IMR-90 (cell line): ENCODE measurements around the gene FCMR. TPM values are rescaled to one million over a fixed set of nuclear protein-coding genes. Genes with fewer than 3 reads are reported as not detected.

Experiments used
- ATAC-seq: fragments of 200-7000 bp; cut with Tn5 transposase; 2 replicates; pipeline ENCODE4 v1.9.1; 2020; ENCODE audit warnings: low read depth, mild to moderate bottlenecking, moderate library complexity
- BruUV-seq: library from RNA; stranded (reverse); fragments of 400-500 nt; replicated peaks from 2 replicates; lab custom pipeline; 2021; lab: Mats Ljungman, UMichigan
- CTCF ChIA-PET: fragments of 300-600 bp; formaldehyde crosslinking; extraction: SDS; loops from one replicate; lab custom pipeline; 2021; ENCODE audit warnings: antibody characterized with exemption; lab: Yijun Ruan, JAX
- POLR2A ChIA-PET: fragments of 300-600 bp; sonication (Branson Sonifier 250); formaldehyde crosslinking; loops from one replicate; lab custom pipeline; 2022; ENCODE audit warnings: antibody characterized with exemption; ENCODE audit not compliant: unreplicated experiment; lab: Charles Lee
- DNase-seq: peaks from one replicate; pipeline ENCODE4 v3.0.0; 2013
- H2AFZ ChIP-seq: replicated peaks from 2 replicates; pipeline ENCODE3; 2013; ENCODE audit warnings: low read length, mild to moderate bottlenecking; ENCODE audit not compliant: poor library complexity
- H2AK5ac ChIP-seq: 2 replicates; pipeline ENCODE4 v1.6.1; 2013; ENCODE audit warnings: low read depth, low read length, inconsistent platforms
- H2AK9ac ChIP-seq: replicated peaks from 2 replicates; pipeline ENCODE3; 2013; ENCODE audit warnings: mild to moderate bottlenecking, low read depth, low read length, moderate library complexity; ENCODE audit not compliant: poor library complexity
- H2BK120ac ChIP-seq: 2 replicates; pipeline ENCODE4 v1.6.1; 2013; ENCODE audit warnings: low read depth, low read length, inconsistent platforms
- H2BK15ac ChIP-seq: 3 replicates; pipeline ENCODE4 v1.6.1; 2013; ENCODE audit warnings: low read depth, low read length, inconsistent platforms
- H2BK20ac ChIP-seq: 2 replicates; pipeline ENCODE4 v1.6.1; 2013; ENCODE audit warnings: low read depth, mild to moderate bottlenecking, inconsistent platforms, low read length, moderate library complexity
- H2BK5ac ChIP-seq: 2 replicates; pipeline ENCODE4 v1.6.1; 2013; ENCODE audit warnings: mild to moderate bottlenecking, low read depth, low read length, inconsistent platforms; ENCODE audit not compliant: poor library complexity, severe bottlenecking
- H3K14ac ChIP-seq: replicated peaks from 2 replicates; pipeline ENCODE4 v1.6.1; 2013; ENCODE audit warnings: low read depth, low read length, inconsistent platforms
- H3K18ac ChIP-seq: 2 replicates; pipeline ENCODE4 v1.6.1; 2013; ENCODE audit warnings: low read depth, low read length, control low read depth
- H3K23ac ChIP-seq: 2 replicates; pipeline ENCODE4 v1.6.1; 2013; ENCODE audit warnings: low read depth, low read length, inconsistent platforms
- H3K27ac ChIP-seq: 2 replicates; pipeline ENCODE4 v1.5.1; 2013; ENCODE audit warnings: mild to moderate bottlenecking, control low read depth, low read length; ENCODE audit not compliant: insufficient read depth
- H3K27me3 ChIP-seq: 2 replicates; pipeline ENCODE4 v1.6.1; 2013; ENCODE audit warnings: low read length; ENCODE audit not compliant: control insufficient read depth, insufficient read depth
- H3K36me3 ChIP-seq: 2 replicates; pipeline ENCODE4 v1.6.1; 2013; ENCODE audit warnings: low read length, mixed read lengths; ENCODE audit not compliant: control insufficient read depth, insufficient read depth
- H3K4ac ChIP-seq: 2 replicates; pipeline ENCODE4 v1.6.1; 2013; ENCODE audit warnings: low read depth, low read length, inconsistent platforms
- H3K4me1 ChIP-seq: 2 replicates; pipeline ENCODE4 v1.6.1; 2013; ENCODE audit warnings: low read length, mixed read lengths; ENCODE audit not compliant: control insufficient read depth, insufficient read depth
- H3K4me2 ChIP-seq: 2 replicates; pipeline ENCODE4 v1.6.1; 2013; ENCODE audit warnings: low read depth, mild to moderate bottlenecking, control low read depth, low read length, moderate library complexity
- H3K4me3 ChIP-seq: 2 replicates; pipeline ENCODE4 v1.5.1; 2013; ENCODE audit warnings: low read depth, mild to moderate bottlenecking, control low read depth, low read length, moderate library complexity; ENCODE audit not compliant: insufficient read depth
- H3K56ac ChIP-seq: 2 replicates; pipeline ENCODE4 v1.6.1; 2013; ENCODE audit warnings: low read length, inconsistent platforms; ENCODE audit not compliant: insufficient read depth; ENCODE audit errors: extremely low read depth
- H3K79me1 ChIP-seq, 2 experiments: 2 replicates each; pipeline ENCODE4 v1.6.1; 2013; ENCODE audit warnings: low read length in 2 of 2, inconsistent platforms in 1 of 2, low read depth in 1 of 2
- H3K9ac ChIP-seq: 2 replicates; pipeline ENCODE4 v1.6.1; 2013; ENCODE audit warnings: low read depth, low read length, control low read depth
- H3K9me1 ChIP-seq: 2 replicates; pipeline ENCODE4 v1.6.1; 2013; ENCODE audit warnings: low read length, inconsistent platforms; ENCODE audit not compliant: insufficient read depth
- H3K9me3 ChIP-seq: 2 replicates; pipeline ENCODE4 v1.6.1; 2013; ENCODE audit warnings: low read length; ENCODE audit not compliant: control insufficient read depth, insufficient read depth
- H4K20me1 ChIP-seq: 2 replicates; pipeline ENCODE4 v1.6.1; 2013; ENCODE audit warnings: low read length, inconsistent platforms; ENCODE audit not compliant: insufficient read depth
- H4K5ac ChIP-seq: 2 replicates; pipeline ENCODE4 v1.6.1; 2013; ENCODE audit warnings: mild to moderate bottlenecking, low read depth, low read length, control low read depth
- H4K8ac ChIP-seq, 2 experiments: 2 replicates each; pipeline ENCODE4 v1.6.1; 2013; ENCODE audit warnings: low read depth in 2 of 2, low read length in 2 of 2, control low read depth in 1 of 2, inconsistent platforms in 1 of 2
- H4K91ac ChIP-seq: 2 replicates; pipeline ENCODE4 v1.6.1; 2013; ENCODE audit warnings: low read depth, low read length, inconsistent platforms; ENCODE audit not compliant: insufficient read depth
- BHLHE40 ChIP-seq: fragments of 150-350 bp; IDR thresholded peaks from 2 replicates; pipeline ENCODE4 v1.6.1; 2016; ENCODE audit warnings: mild to moderate bottlenecking, low read depth, low read length
- CEBPB ChIP-seq: IDR thresholded peaks from 2 replicates; pipeline ENCODE4 v1.6.1; 2012; ENCODE audit warnings: low read depth, low read length, improper control_type of control experiment
- CHD1 ChIP-seq: IDR thresholded peaks from 2 replicates; pipeline ENCODE4 v1.6.1; 2012; ENCODE audit warnings: low read depth, low read length, improper control_type of control experiment
- FOS ChIP-seq: fragments of 150-350 bp; IDR thresholded peaks from 2 replicates; pipeline ENCODE4 v1.6.1; 2016; ENCODE audit warnings: low read depth, low read length
- MAFK ChIP-seq: IDR thresholded peaks from 2 replicates; pipeline ENCODE4 v1.6.1; 2012; ENCODE audit warnings: low read depth, low read length, improper control_type of control experiment
- MAZ ChIP-seq: IDR thresholded peaks from 2 replicates; pipeline ENCODE4 v1.6.1; 2012; ENCODE audit warnings: low read depth, mild to moderate bottlenecking, low read length, improper control_type of control experiment, moderate library complexity, borderline replicate concordance
- NFE2L2 ChIP-seq: fragments of 150-350 bp; IDR thresholded peaks from 2 replicates; pipeline ENCODE4 v1.6.1; 2016; ENCODE audit warnings: low read depth, mild to moderate bottlenecking, low read length
- POLR2A ChIP-seq: IDR thresholded peaks from 2 replicates; pipeline ENCODE4 v1.6.1; 2012; ENCODE audit warnings: mild to moderate bottlenecking, low read depth, low read length
- RFX5 ChIP-seq: IDR thresholded peaks from 2 replicates; pipeline ENCODE4 v1.8.0; 2012; ENCODE audit warnings: low read depth, mild to moderate bottlenecking, low read length, moderate library complexity
- SMC3 ChIP-seq: fragments of 150-350 bp; IDR thresholded peaks from 2 replicates; pipeline ENCODE4 v1.6.1; 2016; ENCODE audit warnings: low read depth, mild to moderate bottlenecking, antibody characterized with exemption, low read length, moderate library complexity
- WGBS, 2 experiments: methylation state at CpG; one replicate each; pipeline versions ENCODE4 v1.1.5 to v1.1.7; 2013; ENCODE audit warnings: missing lambda C conversion rate in 2 of 2; ENCODE audit not compliant: insufficient read length in 1 of 2; ENCODE audit errors: extremely low coverage in 2 of 2; 5-methylcytosine and 5-hydroxymethylcytosine counted together
- dilution Hi-C: fragments of 300-500 bp; cut with HindIII; formaldehyde crosslinking; loops from one replicate; pipeline ENCODE4 v1.14.3; 2018; ENCODE audit warnings: low sequenced_read_pairs; ENCODE audit not compliant: unreplicated experiment
- in situ Hi-C: fragments of 300-500 bp; cut with MboI; formaldehyde crosslinking; loops from 3 replicates; pipeline ENCODE4 v1.14.3; 2019; ENCODE audit warnings: low sequenced_read_pairs, inconsistent platforms, mixed read lengths
- intact Hi-C: fragments of 100-400 bp; cut with micrococcal nuclease; formaldehyde crosslinking; loops from 2 replicates; pipeline ENCODE4 v1.10.0; 2022
- polyA plus RNA-seq, 3 experiments: library from polyadenylated mRNA; depleted of rRNA; stranded (reverse); fragments of >200 nt; gene quantifications; 2 replicates each; pipeline ENCODE4 v1.2.3, GENCODE V29; 2012; ENCODE audit warnings: low replicate concordance in 1 of 3
- total RNA-seq: library from RNA; depleted of rRNA; stranded (reverse); fragments of >200 nt; gene quantifications from 2 replicates; pipeline ENCODE4 v1.2.3, GENCODE V29; 2012
- TF ChIP-seq, protein P1 (sequence below): conservative IDR thresholded peaks from 2 replicates; pipeline ENCODE4 v1.5.1; 2012; ENCODE audit warnings: mild to moderate bottlenecking, low read depth, low read length, improper control_type of control experiment

FCMR gene
- total and polyA plus RNA-seq, 2 of the 4 experiments (the other 2 are of a cell fraction) = 0.09 TPM; not detected in 1

DNA sequence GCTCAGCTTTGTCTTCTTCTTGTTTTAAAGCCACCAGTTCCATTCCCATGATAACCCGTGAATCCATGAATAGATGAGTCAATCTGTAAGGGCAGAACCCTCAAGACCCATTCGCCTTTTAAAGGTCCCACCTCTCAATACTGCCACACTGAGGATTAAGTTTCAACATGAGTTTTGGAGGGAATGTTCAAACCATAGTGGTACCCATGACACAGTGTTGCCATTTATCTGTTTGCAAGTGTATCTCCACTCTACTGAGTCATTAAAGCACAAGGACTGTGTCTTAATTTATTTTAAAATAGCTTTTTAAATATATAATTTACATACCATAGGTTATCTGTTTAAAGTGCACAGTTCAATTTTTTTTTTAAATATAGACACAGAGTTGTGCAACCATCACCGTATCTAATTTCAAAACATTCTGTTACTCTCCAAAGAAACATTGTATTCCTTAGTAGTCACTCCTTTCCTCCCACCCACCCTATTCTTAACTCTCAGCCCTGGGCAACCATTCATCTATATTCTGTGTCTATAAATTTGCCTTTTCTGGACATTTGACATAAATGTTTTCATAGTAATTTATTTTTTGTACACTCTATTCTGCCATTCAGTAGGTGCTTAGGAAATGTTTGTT, 29.3 kb downstream of the FCMR start:
- H3K36me3 ChIP-seq = no peaks in the 10 kb centered on the region
- peak overlapping the region; percentile 65 for H2BK120ac ChIP-seq
- H4K20me1 ChIP-seq = no peaks in the 10 kb centered on the region
- no peak overlapping the region for H3K9ac ChIP-seq
- H4K8ac ChIP-seq = peak overlapping the region in 1 of 2 experiments; percentile 48; a peak in 1 of 4 replicates
- H3K79me1 ChIP-seq = peaks cover 0 to 13% of the 10 kb centered on the region in 2 experiments; a peak in 1 of 4 replicates
- peak overlapping the region; percentile 73; the same call in 2 of the 3 replicates for H2BK15ac ChIP-seq
- H3K14ac ChIP-seq = peak overlapping the region; percentile 74
- peak overlapping the region; percentile 59 for H2BK5ac ChIP-seq
- in situ Hi-C loops (no loop called here), intact Hi-C loops (no loop called here), dilution Hi-C loops (no loop called here)
- TF ChIP-seq MAFK (no peak), SMC3 (no peak), BHLHE40 (peak; percentile 21; the same call in 1 of the 2 replicates), MAZ (no peak), CEBPB (peak; percentile 98), NFE2L2 (no peak), POLR2A (no peak), FOS (peak; percentile 26; the same call in 1 of the 2 replicates), CHD1 (no peak), RFX5 (no peak)
- TF ChIP-seq, protein P1, sequence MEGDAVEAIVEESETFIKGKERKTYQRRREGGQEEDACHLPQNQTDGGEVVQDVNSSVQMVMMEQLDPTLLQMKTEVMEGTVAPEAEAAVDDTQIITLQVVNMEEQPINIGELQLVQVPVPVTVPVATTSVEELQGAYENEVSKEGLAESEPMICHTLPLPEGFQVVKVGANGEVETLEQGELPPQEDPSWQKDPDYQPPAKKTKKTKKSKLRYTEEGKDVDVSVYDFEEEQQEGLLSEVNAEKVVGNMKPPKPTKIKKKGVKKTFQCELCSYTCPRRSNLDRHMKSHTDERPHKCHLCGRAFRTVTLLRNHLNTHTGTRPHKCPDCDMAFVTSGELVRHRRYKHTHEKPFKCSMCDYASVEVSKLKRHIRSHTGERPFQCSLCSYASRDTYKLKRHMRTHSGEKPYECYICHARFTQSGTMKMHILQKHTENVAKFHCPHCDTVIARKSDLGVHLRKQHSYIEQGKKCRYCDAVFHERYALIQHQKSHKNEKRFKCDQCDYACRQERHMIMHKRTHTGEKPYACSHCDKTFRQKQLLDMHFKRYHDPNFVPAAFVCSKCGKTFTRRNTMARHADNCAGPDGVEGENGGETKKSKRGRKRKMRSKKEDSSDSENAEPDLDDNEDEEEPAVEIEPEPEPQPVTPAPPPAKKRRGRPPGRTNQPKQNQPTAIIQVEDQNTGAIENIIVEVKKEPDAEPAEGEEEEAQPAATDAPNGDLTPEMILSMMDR = no peak
- POLR2A ChIA-PET = interaction anchor here (0.7 kb wide), 1 partner anchor 27 kb away, joined by 14 read pairs; no protein-coding TSS in a partner anchor
- DNase-seq (peak; percentile 84), ATAC-seq (peak; percentile 50)
- H3K9me3 ChIP-seq = no peaks in the 10 kb centered on the region
- H3K4ac ChIP-seq = peak overlapping the region; percentile 85
- peaks cover 36% of the 10 kb centered on the region for H3K4me1 ChIP-seq
- peak overlapping the region; percentile 20; the same call in 1 of the 2 replicates for H2AK5ac ChIP-seq
- H3K4me2 ChIP-seq = peak overlapping the region; percentile 26
- no peak overlapping the region for H4K91ac ChIP-seq
- H2AFZ ChIP-seq = no peak overlapping the region
- 0 out of 2 replicates have a peak overlapping the region, but pooled peaks have one; percentile 27 for H3K23ac ChIP-seq
- no TSS peak for BruUV-seq
- H2BK20ac ChIP-seq = peak overlapping the region; percentile 91; the same call in 1 of the 2 replicates
- H3K56ac ChIP-seq = no peak overlapping the region
- no peak overlapping the region for H3K4me3 ChIP-seq
- peak overlapping the region; percentile 22; the same call in 1 of the 2 replicates for H3K27ac ChIP-seq
- peak overlapping the region; percentile 46; the same call in 1 of the 2 replicates for H4K5ac ChIP-seq
- no peaks in the 10 kb centered on the region for H3K27me3 ChIP-seq
- no peak overlapping the region for H2AK9ac ChIP-seq
- CTCF ChIA-PET = interaction anchor here (0.6 kb wide), 1 partner anchor 17 kb away, joined by 3 read pairs; no protein-coding TSS in a partner anchor
- peak overlapping the region; percentile 66 for H3K18ac ChIP-seq
- peaks cover 39% of the 10 kb centered on the region for H3K9me1 ChIP-seq
- WGBS, 2 experiments = 0% methylated on average over 1 of the region's 3 CpGs; no CpG with 5 or more reads in 1 of the 2 experiments
